Measurements from ENCODE around the gene DNAJB6. TPM values are rescaled to one million over a fixed set of nuclear protein-coding genes. Genes with fewer than 3 reads are reported as not detected.

DNAJB6 gene
- total RNA-seq, 1 donor from 2014 or later: 93.1 TPM

DNA sequence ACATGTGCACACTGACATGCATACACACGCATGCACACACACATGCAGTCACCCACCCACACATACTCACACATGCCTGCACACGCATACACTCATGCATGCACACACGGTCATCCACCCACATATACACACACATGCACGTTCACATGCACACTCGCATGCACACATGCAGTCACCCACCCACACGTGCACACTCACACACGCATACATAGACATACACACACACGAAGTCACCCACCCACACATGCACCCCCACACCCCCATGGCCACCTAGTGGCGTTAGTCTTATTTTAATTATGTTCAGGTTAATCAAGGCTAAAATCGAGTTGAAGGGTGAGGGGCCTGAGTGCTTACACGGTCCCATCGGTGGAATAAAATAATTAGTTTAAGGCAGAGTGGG is 96.8 kb downstream of the DNAJB6 start:
- no peaks in the 10 kb centered on the region for H3K9me3 ChIP-seq
- no peak overlapping the region for H3K27ac ChIP-seq
- no peak overlapping the region for H3K4me3 ChIP-seq
- no peaks in the 10 kb centered on the region for H3K27me3 ChIP-seq
- no peak for DNase-seq (ENCODE audit: extremely low spot score in 2 of 2)
- H3K36me3 ChIP-seq: no peaks in the 10 kb centered on the region
- TF ChIP-seq, protein P1, sequence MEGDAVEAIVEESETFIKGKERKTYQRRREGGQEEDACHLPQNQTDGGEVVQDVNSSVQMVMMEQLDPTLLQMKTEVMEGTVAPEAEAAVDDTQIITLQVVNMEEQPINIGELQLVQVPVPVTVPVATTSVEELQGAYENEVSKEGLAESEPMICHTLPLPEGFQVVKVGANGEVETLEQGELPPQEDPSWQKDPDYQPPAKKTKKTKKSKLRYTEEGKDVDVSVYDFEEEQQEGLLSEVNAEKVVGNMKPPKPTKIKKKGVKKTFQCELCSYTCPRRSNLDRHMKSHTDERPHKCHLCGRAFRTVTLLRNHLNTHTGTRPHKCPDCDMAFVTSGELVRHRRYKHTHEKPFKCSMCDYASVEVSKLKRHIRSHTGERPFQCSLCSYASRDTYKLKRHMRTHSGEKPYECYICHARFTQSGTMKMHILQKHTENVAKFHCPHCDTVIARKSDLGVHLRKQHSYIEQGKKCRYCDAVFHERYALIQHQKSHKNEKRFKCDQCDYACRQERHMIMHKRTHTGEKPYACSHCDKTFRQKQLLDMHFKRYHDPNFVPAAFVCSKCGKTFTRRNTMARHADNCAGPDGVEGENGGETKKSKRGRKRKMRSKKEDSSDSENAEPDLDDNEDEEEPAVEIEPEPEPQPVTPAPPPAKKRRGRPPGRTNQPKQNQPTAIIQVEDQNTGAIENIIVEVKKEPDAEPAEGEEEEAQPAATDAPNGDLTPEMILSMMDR (IDR thresholded peaks at IDR 0.05): no peak
- no peak for TF ChIP-seq POLR2AphosphoS5 (IDR thresholded peaks at IDR 0.05; ENCODE audit: insufficient read depth in 1 of 2, low read depth in 1 of 2)
- TF ChIP-seq POLR2A (IDR thresholded peaks at IDR 0.05): no peak
- intact Hi-C loops (cut with DNase I): no loop called here
- peaks cover 10% of the 10 kb centered on the region for H3K4me1 ChIP-seq

DNA sequence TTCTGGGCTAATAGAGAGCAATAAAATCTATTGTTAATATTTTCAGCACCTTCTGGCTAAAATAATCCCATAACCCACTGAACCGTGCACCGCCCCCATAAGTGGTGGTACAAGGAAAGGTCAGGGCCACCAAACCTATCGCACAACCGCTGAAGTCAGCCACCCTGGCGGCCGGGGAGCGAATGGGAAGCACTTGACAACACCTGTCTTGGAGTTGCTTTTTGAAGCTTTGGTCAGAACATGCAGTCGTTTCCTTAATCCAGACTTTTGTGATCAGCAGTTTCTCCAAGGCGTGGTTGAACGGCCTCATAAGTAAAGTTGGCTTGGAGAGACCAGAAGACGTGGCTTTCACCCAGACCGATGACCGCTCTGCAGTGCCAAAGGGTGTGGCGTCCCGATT is 97.4 kb downstream of the DNAJB6 start:
- H3K4me3 ChIP-seq: no peak overlapping the region
- TF ChIP-seq POLR2AphosphoS5 (IDR thresholded peaks at IDR 0.05; ENCODE audit: insufficient read depth in 1 of 2, low read depth in 1 of 2) (no peak), POLR2A (IDR thresholded peaks at IDR 0.05) (no peak)
- TF ChIP-seq, protein P1 (IDR thresholded peaks at IDR 0.05): no peak
- DNase-seq (ENCODE audit: extremely low spot score in 2 of 2): no peak
- peaks cover 10% of the 10 kb centered on the region for H3K4me1 ChIP-seq
- no peak overlapping the region for H3K27ac ChIP-seq
- no peaks in the 10 kb centered on the region for H3K9me3 ChIP-seq
- H3K27me3 ChIP-seq: no peaks in the 10 kb centered on the region
- intact Hi-C loops (cut with DNase I): no loop called here
- H3K36me3 ChIP-seq: no peaks in the 10 kb centered on the region

DNA sequence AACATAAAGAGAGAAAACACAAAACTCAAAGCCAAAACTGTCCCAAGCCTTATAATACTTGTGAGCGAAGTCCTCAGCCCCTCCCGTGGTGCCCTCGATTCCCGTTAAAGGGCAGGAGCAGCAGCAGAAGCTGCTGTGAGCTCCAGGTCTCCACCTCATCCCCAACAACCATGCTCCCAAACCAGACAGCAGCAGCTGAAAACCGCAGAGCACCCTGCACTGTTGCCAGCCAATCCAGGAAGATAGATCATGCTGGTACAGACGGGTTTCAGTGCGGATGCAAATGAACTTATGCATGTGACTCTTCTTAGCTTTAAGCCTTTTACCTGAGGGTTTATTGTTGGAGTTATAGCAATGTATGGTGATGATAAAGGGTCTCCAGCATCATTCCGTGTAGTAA is 97.9 kb downstream of the DNAJB6 start:
- intact Hi-C loops (cut with DNase I): no loop called here
- DNase-seq (ENCODE audit: extremely low spot score in 2 of 2): no peak

DNA sequence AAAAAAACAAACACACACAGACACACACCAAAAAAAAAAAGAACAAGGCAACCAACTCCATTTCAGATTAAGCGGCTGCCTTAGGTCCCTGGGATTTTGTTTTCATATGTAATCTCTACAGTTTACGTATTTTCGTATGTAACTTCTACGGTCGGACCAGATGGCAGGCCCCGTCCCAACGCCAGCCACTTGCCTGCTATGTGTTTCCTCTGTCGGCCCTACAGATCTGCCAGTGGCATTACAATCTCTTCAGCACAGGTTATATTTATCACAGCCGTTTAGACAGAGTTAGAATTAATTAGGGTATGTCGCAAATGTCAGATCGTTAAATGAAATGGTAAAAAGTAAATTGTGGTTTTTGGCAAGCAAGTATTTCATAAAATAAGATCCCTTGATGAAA is 99.3 kb downstream of the DNAJB6 start:
- Histone ChIP-seq H3K36me3 (no peaks in the 10 kb centered on the region), H3K4me3 (no peak overlapping the region), H3K4me1 (peaks cover 10% of the 10 kb centered on the region), H3K27me3 (no peaks in the 10 kb centered on the region), H3K27ac (no peak overlapping the region), H3K9me3 (no peaks in the 10 kb centered on the region)
- TF ChIP-seq, protein P1 (IDR thresholded peaks at IDR 0.05): no peak
- TF ChIP-seq POLR2AphosphoS5 (IDR thresholded peaks at IDR 0.05; ENCODE audit: insufficient read depth in 1 of 2, low read depth in 1 of 2) (no peak), POLR2A (IDR thresholded peaks at IDR 0.05) (no peak)
- no peak for DNase-seq (ENCODE audit: extremely low spot score in 2 of 2)
- intact Hi-C loops (cut with DNase I): no loop called here

More for the DNA sequence above, 97.9 kb downstream of the DNAJB6 start:
- H3K4me3 ChIP-seq: no peak overlapping the region
- H3K9me3 ChIP-seq: no peaks in the 10 kb centered on the region
- H3K27me3 ChIP-seq: no peaks in the 10 kb centered on the region
- TF ChIP-seq POLR2AphosphoS5 (IDR thresholded peaks at IDR 0.05; ENCODE audit: insufficient read depth in 1 of 2, low read depth in 1 of 2): no peak
- TF ChIP-seq, protein P1 (IDR thresholded peaks at IDR 0.05): no peak
- TF ChIP-seq POLR2A (IDR thresholded peaks at IDR 0.05): no peak
- peaks cover 10% of the 10 kb centered on the region for H3K4me1 ChIP-seq
- H3K27ac ChIP-seq: no peak overlapping the region
- no peaks in the 10 kb centered on the region for H3K36me3 ChIP-seq

DNA sequence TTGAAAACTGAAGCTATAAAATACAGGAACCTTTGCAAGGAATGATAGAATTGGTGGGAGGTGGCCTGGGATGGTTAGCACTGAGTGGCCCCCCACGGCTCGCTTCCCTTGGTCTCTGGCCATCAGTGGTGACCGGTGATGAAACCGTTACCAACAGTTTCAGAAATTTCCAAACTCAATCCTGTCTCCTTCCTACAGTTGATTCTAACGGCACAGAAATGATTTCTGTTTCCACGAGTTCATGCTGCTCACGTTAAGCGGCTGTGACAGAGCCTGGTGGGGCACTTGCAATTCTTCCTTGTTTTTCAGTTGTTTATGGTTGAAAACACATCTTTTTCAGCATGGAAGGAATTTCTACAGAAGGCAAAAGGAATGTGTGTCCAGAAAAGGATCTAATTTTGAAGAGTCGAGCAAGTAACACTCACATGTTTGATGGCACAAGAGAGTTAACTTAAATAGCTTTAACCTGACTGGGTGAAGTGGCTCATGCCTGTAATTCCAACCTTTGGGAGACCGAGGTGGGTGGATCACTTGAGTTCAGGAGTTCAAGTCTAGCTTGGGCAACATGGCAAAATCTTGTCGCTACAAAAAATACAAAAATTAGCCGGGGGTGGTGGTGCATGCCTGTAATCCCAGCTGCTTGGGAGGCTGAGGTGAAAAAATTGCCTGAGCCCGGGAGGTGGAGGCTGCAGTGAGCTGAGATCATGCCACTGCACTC is 100.1 kb downstream of the DNAJB6 start:
- intact Hi-C loops (cut with DNase I): no loop called here

More for the DNA sequence above, 100.1 kb downstream of the DNAJB6 start:
- H3K27ac ChIP-seq: no peak overlapping the region
- H3K36me3 ChIP-seq: no peaks in the 10 kb centered on the region
- TF ChIP-seq POLR2A (IDR thresholded peaks at IDR 0.05): no peak
- no peaks in the 10 kb centered on the region for H3K27me3 ChIP-seq
- no peaks in the 10 kb centered on the region for H3K9me3 ChIP-seq
- DNase-seq (ENCODE audit: extremely low spot score in 2 of 2): no peak
- H3K4me3 ChIP-seq: no peak overlapping the region
- H3K4me1 ChIP-seq: peaks cover 10% of the 10 kb centered on the region

All from vagina (tissue), 2 donors.